IPS-11a (cell line): ENCODE results near the gene MRPL9.
"Not testable (repeated sequence)": the region's sequence is repeated elsewhere in the genome, so short reads cannot be mapped to it uniquely, and the experiment has no call there.

Experiments
- H3K4me3 ChIP-seq: one replicate; pipeline ENCODE4 v1.5.1; 2013; ENCODE audit warnings: low read depth, low read length, control low read depth

Gene MRPL9

GRCh38 chr1:151787689-151788088 is 24.4 kb upstream of the MRPL9 start:
- no peak overlapping the region for H3K4me3 ChIP-seq

- H3K4me3 ChIP-seq, result no peak overlapping the region
Measured at GRCh38 chr1:151783796-151784195, 20.5 kb upstream of the MRPL9 start.

- H3K4me3 ChIP-seq, result no peak overlapping the region
Measured at GRCh38 chr1:151782741-151783140, 19.4 kb upstream of the MRPL9 start.

- H3K4me3 ChIP-seq, result not testable (repeated sequence)
Measured at GRCh38 chr1:151782026-151782425, 18.7 kb upstream of the MRPL9 start.

- not testable (repeated sequence) for H3K4me3 ChIP-seq
Measured at GRCh38 chr1:151780736-151781135, 17.4 kb upstream of the MRPL9 start.

- no peak overlapping the region for H3K4me3 ChIP-seq
Measured at GRCh38 chr1:151779852-151780251, 16.6 kb upstream of the MRPL9 start.

- no peak overlapping the region for H3K4me3 ChIP-seq
Measured at GRCh38 chr1:151777317-151777716, 14.0 kb upstream of the MRPL9 start.

GRCh38 chr1:151776665-151777062 is 13.4 kb upstream of the MRPL9 start:
- H3K4me3 ChIP-seq, result no peak overlapping the region

- no peak overlapping the region for H3K4me3 ChIP-seq
Measured at GRCh38 chr1:151775894-151776664, 12.8 kb upstream of the MRPL9 start.

- H3K4me3 ChIP-seq, result no peak overlapping the region
Measured at GRCh38 chr1:151774256-151774922, 11.1 kb upstream of the MRPL9 start.

GRCh38 chr1:151773702-151774101 is 10.4 kb upstream of the MRPL9 start:
- H3K4me3 ChIP-seq, result no peak overlapping the region

- H3K4me3 ChIP-seq, result not testable (repeated sequence)
Measured at GRCh38 chr1:151769270-151769669, 6.0 kb upstream of the MRPL9 start.

GRCh38 chr1:151768351-151769066 is 5.2 kb upstream of the MRPL9 start:
- H3K4me3 ChIP-seq, result not testable (repeated sequence)

- H3K4me3 ChIP-seq, result peak overlapping the region; percentile 88
Measured at GRCh38 chr1:151763990-151764389, 694 bp upstream of the MRPL9 start.

GRCh38 chr1:151760597-151761385 is 2.5 kb downstream of the MRPL9 start:
- H3K4me3 ChIP-seq, result no peak overlapping the region

GRCh38 chr1:151759241-151759640 is 4.1 kb downstream of the MRPL9 start:
- no peak overlapping the region for H3K4me3 ChIP-seq

- H3K4me3 ChIP-seq, result no peak overlapping the region
Measured at GRCh38 chr1:151756291-151756690, 7.0 kb downstream of the MRPL9 start.

- H3K4me3 ChIP-seq, result no peak overlapping the region
Measured at GRCh38 chr1:151741516-151741915, 21.8 kb downstream of the MRPL9 start.

- H3K4me3 ChIP-seq, result no peak overlapping the region
Measured at GRCh38 chr1:151739590-151740355, 23.5 kb downstream of the MRPL9 start.

- H3K4me3 ChIP-seq, result no peak overlapping the region
Measured at GRCh38 chr1:151737479-151737878, 25.8 kb downstream of the MRPL9 start.
